HuH-7.5 (cell line): ENCODE data around the gene RERE.
"Not testable (repeated sequence)": the region's sequence is repeated elsewhere in the genome, so short reads cannot be mapped to it uniquely, and the experiment has no call there.

ENCODE experiments used
- DNase-seq: peaks from one replicate; pipeline ENCODE4 v3.0.0; 2011; ENCODE audit warnings: low spot score

The RERE gene

GRCh38 chr1:8448911-8449661 lies 368.4 kb downstream of the RERE start:
- DNase-seq, result no peak

- DNase-seq, result not testable (repeated sequence)
Observed at GRCh38 chr1:8448505-8448904, 368.9 kb downstream of the RERE start.

- no peak for DNase-seq
Observed at GRCh38 chr1:8447616-8448150, 369.8 kb downstream of the RERE start.

- DNase-seq, result not testable (repeated sequence)
Observed at GRCh38 chr1:8446119-8446518, 371.3 kb downstream of the RERE start.

- DNase-seq, result no peak
Observed at GRCh38 chr1:8443558-8444194, 373.8 kb downstream of the RERE start.

GRCh38 chr1:8441426-8441825 lies 376.0 kb downstream of the RERE start:
- DNase-seq, result no peak

- no peak for DNase-seq
Observed at GRCh38 chr1:8439015-8439702, 378.3 kb downstream of the RERE start.

- no peak for DNase-seq
Observed at GRCh38 chr1:8438489-8438888, 379.0 kb downstream of the RERE start.

GRCh38 chr1:8437347-8437746 lies 380.1 kb downstream of the RERE start:
- no peak for DNase-seq

- no peak for DNase-seq
Observed at GRCh38 chr1:8435569-8436071, 381.8 kb downstream of the RERE start.

- no peak for DNase-seq
Observed at GRCh38 chr1:8434101-8434500, 383.3 kb downstream of the RERE start.

GRCh38 chr1:8431784-8432183 lies 385.7 kb downstream of the RERE start:
- DNase-seq, result no peak

- no peak for DNase-seq
Observed at GRCh38 chr1:8431019-8431418, 386.4 kb downstream of the RERE start.

GRCh38 chr1:8430476-8430875 lies 387.0 kb downstream of the RERE start:
- no peak for DNase-seq

GRCh38 chr1:8429549-8430110 lies 387.8 kb downstream of the RERE start:
- no peak for DNase-seq

GRCh38 chr1:8428441-8428840 lies 389.0 kb downstream of the RERE start:
- DNase-seq, result no peak

GRCh38 chr1:8427986-8428385 lies 389.5 kb downstream of the RERE start:
- DNase-seq, result no peak

GRCh38 chr1:8427493-8427892 lies 389.9 kb downstream of the RERE start:
- DNase-seq, result no peak

- no peak for DNase-seq
Observed at GRCh38 chr1:8426996-8427395, 390.4 kb downstream of the RERE start.

GRCh38 chr1:8425781-8426161 lies 391.7 kb downstream of the RERE start:
- DNase-seq, result no peak

- DNase-seq, result no peak
Observed at GRCh38 chr1:8425150-8425780, 392.2 kb downstream of the RERE start.

- no peak for DNase-seq
Observed at GRCh38 chr1:8424539-8425116, 392.8 kb downstream of the RERE start.
